Activated CD4-positive, alpha-beta T cell treated with anti-CD3 and anti-CD28 coated beads for 48 hours (primary cell): ENCODE measurements around the gene C2CD4D.
"Not testable (repeated sequence)": the region's sequence is repeated elsewhere in the genome, so short reads cannot be mapped to it uniquely, and the experiment has no call there.

Source experiments
- DNase-seq: peaks from one replicate; pipeline ENCODE4 v3.0.0-alpha.2; 2020

Gene C2CD4D

DNA sequence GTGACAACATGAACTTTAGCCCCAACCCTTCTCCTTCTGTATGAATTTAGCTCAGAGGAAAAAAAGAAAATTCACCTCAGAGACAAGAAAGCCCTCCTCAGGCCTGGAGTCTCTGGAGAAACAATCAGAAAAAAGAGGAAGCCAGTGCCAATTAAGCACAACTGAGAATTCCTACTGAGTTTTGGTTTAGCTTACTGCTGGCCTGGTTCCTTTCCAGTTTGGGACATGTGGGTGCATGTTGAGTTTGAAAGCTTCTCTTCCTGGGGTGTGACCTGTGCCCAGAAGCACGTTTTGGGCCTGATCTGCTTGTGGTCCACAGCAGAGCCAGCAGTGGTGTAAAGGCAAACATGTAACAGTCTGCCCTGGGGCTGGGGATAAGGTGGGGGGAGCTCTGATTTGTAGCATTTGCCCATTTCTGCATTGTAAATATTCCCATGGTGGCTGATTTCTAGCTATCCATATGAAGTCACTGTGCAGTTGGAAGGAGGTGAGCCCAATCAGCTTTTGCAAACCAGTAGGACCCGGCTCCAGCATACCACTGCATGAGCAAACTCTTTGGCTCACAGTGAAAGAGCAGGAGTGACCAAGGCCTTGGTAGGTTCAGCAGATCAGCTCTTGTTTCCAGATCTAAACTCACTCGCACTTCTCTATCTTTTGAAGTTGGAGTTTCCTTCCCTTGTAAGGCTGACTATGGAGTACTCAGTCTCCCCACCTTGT is 18.6 kb upstream of the C2CD4D start:
- no peak for DNase-seq

DNA sequence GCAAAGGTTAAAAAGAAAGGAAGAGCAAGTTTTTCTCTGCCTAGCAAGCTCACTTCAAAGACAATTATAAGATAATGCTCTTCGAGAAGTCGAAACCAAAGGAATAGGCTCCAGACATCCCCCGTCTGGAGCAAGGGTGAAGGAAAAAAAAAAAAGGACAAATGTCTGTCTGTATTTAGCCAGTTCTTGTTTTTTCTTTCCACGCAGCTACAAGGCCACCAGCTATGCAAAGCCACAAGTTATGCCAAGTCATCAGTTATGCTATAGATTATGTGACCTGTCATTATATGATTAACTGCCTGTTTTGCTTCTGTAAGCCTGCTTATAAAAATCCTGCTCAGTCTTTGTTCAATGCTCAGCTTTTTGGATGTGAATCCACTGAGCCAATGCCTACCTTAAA is 16.3 kb upstream of the C2CD4D start:
- no peak for DNase-seq

DNA sequence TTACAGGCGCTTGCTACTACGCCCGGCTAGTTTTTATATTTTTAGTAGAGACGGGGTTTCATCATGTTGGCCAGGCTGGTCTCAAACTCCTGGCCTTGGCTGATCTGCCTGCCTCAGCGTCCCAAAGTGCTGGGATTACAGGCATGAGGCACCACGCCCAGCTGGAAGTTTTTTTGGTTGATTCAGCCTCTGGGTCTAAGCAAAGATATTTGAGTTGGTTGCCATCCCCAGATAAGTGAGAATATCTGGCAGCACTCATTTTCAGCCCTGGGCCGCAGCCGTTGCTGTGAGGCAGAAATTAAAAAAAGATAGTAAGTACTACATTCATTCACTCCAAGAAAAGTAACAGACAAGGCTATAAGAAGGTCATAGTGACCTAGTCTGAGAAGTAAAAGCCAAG is 15.9 kb upstream of the C2CD4D start:
- not testable (repeated sequence) for DNase-seq

DNA sequence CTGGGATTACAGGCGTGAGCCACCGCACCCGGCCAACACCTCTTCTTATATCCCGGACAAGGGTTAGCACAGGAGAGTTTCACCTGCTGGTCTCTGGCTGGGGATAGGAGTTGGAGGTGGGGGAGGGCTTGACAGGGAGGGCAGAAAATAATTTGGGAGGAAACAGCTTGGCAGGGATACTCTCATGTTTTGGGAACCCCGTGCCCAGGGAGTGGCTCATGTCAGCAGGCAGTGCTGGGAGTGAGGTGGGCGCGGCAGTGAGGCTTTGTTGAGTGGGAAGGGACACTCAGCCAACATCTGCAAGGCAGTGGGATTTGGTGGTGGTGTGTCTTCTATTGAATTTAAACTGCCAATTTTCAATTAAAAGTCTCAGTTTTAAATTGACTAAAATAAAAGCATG is 15.0 kb upstream of the C2CD4D start:
- no peak for DNase-seq

DNA sequence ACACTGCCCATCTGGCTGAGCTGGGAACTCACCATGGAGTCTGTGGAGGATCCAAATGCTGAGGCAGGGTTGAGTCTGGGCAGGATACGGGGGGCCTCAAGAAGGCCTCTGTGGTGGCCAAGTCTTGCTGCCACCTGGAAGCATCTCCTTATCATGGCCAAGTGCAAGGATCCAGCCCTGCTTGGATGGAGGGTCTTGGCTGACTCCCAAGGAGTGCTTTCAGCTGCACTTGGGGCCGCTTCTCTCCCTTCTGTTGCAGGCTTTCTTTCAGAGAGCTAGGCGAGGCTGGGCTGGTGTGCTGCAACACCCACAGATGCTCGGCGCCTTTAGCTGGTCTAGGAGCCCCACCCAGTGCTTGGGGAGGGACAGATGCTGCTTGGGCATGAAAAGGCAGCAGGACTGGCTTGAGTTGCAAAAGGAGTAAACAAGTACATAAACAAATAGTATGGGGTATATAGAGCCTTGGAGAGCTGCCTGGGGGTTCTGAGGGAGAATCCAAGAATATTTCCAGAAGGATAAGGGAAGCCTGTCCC is 13.9 kb upstream of the C2CD4D start, which contains the start of gene THEM5:
THEM5 (minus strand) TSS at position 302 of the 533 bp plus-strand sequence; CDS start at position 155, 147 bp downstream.
- DNase-seq = no peak

DNA sequence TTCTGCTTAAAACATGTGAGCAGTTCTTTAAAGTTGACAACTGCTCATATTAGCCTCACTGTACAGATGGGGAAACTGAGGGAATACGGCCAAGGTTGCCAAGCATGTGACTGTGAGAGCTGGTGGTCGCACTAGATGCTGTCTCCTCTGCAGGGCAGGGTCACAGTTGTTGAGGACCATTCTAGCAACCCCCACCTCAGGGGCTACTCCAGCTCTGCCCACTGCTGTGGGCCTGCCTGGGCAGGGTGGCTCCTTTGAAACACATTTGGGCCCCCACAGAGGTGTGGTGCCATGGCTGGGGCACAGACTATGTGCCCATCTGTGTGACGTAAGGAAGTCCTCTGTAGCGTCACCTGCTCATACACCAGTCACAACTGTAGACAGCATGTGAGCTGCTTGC is 13.1 kb upstream of the C2CD4D start:
- no peak for DNase-seq

DNA sequence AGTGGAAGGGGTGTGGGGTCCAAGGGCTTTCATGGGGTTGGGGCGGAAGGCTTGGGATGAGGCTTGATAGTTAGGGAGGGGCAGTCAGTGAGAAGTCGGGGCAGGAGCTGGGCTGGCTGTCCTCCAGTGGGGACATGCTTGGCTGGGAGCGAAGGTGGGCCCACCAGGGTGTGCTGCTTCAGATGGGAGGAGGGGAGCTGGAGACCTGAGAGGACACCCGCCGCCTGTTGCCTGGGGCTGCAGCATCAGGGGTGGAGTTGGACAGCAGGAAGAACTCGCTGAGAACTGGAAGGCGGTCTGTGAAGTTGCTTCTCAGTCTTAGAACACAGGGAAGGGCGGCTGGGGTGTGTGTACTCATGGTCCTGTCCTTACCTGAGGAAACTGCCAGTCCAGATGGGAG is 12.3 kb upstream of the C2CD4D start:
- DNase-seq = no peak

DNA sequence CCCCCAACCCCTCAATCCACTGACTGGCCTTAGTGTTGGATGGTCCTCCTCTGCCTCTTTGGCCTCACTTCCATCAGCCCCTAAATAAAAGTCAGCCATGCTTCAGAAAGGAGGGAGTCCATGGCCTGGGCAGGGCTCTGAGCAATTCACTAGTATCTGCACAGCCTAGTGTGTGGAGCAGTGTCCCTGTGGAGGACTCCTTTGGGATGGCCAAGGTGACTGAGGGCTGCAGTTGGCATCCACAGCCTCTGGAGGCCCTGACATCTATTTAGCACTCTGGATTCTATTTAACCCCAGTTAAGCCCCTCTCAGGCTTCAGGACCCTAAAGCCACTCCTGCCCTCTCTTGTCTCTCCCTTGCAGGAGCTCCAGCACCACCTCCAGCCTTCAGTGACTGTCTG is 10.3 kb upstream of the C2CD4D start:
- no peak for DNase-seq

DNA sequence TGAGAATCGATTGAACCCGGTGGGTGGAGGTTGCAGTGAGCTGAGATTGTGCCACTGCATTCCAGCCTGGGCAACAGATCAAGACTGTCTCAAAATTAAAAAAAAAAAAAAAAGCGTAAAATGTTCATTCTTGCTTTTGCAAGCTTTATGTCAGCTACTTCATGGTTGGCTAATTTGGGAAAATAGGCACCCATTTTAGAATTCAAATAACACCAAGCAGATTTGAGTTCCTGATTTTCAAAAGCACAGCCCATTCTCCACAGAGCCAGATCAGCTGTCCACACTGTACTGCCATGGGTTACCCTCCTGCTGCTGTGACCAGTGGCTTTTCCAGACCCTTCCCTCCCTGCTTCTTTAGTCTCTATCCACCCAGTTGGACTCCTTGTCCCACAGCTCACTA is 9.5 kb upstream of the C2CD4D start:
- no peak for DNase-seq

DNA sequence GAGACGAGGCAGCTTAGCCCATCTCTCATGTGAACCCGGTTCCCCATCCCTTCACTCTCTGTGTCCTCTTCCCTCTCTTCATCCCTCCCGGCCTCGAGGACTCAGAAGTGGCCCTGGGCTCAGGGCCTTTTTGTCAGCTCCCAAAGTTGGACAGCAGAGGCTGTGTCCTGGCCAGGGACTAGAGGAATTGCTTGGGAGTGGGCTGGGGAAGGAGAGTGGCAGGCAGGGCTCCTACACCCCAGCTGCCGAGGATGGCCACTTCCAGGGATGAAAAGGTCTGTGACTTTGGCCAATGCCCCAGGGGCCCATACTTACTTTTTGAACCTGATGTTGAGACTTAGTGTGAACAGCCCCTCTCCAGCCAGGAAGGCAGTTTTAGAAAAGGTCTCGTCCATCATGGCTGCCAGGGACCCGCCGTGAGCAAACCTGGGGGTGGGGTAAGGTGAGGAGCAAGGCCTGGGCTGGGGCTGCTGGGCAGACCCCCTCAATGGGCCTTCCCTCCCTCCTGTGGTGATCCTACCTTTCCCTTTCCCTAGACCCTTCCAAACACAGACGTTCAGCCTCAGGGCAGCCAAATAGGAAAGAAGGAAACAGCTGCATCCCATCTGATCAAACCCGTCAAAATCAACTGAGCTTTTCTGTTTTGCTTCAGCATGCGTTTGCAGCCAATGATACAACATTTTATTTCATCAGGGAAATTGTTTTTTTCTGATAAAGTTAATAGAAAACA is 8.4 kb upstream of the C2CD4D start:
- DNase-seq = no peak

DNA sequence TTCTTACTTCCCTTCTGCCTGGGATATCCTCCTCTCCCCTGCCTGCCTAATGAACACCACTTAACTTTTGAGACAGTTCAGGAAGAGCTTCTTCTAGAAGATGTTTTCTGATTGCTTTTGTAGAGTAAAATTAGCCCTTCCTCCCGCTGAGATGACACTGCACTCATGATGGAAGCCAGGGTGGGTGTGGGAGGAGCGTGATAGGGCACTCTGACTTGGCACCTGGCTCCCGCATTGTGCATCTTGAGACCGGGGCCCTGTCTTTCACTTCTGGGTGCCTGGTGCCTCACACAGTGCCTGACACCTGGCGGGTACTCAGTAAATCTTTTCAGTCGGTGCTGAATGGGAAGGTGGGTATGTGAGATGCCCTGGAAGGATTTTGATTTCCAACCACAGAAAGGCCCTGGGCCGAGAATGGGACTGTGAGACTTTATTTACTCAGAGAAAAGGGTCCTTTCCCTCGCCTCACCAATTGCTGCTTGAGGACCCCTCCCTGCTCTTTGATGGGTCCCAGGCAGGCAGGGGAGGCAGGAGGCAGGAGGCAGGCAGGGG is 7.1 kb upstream of the C2CD4D start:
- DNase-seq = peak; percentile 49

DNA sequence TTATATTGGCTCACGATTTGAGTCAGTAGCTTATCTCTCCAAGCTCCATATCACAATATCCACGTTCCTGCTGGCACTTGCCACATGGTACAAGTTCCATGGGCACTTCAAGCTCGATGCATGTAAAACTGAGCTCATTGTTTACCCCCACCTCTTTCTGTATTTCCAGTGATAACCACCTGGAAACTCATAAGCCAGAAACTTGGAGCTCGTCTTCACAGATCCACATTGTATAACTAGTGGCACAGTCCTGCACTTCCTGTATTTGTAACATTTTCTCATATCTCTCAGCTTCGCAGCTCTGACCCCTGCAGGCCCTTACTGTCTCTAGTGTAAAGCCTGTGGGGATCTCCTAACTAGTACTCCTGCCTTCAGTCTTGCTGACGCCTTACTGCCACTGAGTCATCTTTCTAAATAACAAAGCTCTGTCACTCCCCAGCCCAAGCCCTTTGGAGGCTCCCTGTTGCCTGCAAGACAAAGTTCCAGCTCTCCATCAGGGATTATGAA is 6.5 kb upstream of the C2CD4D start:
- no peak for DNase-seq

DNA sequence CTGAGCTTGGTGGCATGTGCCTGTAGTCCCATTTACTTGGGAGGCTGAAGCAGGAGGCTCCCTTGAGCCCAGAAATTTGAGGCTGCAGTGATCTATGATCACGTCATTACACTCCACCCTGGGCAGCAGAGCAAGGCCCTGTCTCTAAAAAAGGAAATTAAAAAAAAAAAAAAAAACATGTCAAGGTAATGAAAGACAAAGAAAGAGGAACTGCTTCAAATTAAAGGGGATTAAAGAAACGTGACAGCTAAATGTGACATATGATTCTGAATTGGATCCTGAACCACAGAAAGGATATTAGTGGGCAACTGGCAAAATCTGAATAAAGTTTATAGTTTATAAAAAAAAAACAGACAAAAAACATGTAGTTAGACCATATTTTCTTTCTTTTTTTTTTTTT is 3.8 kb upstream of the C2CD4D start:
- DNase-seq = no peak

DNA sequence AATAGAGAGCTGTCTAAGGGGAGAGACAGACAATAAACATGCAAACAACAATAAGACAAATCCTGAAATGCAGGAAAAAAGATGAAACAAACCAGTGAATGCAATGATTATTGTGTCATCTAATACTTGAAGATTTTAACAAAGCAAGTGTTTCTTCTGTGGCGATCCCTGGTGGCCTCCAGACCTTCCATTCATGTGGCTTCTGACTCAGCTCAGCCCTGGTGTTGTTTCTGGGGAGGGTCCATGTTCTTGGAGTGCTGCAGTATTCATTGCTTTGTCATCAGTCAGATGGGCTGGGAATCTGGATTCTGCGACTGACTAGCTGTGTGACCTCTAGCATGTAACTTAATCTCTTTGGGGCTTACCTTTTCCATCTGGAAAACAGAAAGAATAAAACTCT is 1.5 kb upstream of the C2CD4D start:
- DNase-seq = no peak

DNA sequence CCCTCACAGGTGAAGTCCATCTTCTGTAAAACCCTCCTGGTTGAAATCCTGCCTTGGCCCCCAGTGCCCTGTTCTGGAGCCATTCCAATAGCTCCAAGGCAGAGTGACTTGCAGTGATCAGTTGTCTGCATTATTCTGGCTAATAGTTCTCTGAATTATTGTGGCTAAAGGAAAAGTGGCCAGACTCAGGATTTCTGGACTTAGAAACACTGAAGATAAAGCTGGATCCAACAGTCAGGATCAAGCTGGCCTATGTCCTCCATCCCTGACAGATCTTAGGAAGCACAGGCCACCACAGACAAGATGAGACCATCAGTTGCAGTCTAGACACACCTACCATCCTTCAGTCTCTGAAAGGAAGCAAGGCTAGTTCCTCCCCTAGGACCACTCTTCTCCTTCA is 801 bp upstream of the C2CD4D start:
- DNase-seq = no peak

DNA sequence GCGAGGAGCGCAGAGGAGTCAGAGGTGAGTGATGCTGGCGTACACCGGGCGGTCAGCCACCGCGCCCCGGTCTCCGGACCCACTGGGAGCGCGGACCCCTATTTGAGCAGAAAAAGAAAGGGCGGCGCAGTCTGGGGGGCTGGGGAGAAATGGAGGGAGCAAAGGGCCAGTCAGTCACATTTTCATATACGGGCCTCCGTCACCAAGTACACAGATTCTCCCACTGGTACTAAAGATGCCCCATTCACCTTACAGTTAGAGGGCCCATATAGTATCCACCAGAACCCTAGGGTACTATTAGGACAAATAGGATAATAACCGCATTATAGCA is 573 bp downstream of the C2CD4D start:
- no peak for DNase-seq

DNA sequence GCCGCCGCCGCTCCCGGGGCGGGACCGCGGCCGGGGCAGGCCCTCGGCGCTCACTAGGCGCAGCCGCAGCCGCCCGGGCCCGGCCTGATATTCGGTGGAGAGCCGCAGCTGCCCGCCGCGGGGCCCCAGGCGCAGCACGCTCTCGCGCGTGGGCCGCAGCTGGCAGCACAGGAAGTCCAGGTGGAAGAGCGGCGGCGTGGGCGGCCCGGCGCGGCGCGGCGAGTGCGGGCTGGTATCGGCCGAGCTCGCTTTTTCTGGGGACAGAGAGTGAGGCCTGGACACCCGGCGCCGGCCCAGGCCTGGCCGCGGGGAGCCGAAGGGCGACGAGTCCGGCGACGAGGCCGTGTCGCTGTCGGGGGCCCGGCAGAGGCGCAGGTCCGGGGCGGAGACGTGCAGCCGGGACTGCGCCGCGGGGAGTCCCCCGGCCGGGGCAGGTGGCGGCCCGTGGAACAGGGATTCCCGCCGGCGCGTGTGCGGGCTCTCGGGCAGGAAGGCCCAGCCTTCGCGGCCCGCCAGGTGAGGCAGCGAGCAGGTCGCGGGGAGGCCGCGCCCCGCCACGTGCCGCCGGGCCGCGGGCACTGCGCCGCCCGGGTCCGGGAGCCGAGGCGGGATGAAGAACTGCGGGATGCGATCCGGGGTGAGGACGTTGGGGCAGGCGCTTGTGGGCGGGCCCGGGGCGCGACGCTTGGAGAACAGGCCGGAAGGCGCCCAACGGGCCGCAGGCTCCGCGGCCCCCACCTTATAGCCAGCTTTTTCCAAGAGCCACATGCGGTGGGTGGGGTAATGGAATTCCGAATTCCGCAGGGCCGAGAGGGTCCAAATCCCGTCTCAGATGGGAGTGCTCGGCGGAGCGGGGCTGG is 1.2 kb downstream of the C2CD4D start:
- peak; percentile 61 for DNase-seq

DNA sequence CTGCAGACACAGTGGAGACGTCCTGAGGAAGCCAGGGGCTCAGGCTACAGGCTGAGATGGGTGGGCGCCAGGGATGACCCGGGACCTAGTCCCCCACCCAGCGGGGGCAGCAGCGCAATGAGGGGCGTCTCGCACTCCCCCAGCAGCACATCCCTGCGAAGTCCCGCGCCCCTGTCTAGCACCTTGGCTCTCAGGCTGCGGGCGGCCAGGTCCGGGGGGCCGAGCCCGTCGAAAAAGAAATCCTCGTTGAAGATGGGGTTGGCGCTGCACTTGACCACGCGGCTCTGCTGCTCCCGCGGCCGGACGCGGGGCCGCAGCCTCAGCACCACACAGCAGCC is 1.8 kb downstream of the C2CD4D start:
- DNase-seq = no peak

DNA sequence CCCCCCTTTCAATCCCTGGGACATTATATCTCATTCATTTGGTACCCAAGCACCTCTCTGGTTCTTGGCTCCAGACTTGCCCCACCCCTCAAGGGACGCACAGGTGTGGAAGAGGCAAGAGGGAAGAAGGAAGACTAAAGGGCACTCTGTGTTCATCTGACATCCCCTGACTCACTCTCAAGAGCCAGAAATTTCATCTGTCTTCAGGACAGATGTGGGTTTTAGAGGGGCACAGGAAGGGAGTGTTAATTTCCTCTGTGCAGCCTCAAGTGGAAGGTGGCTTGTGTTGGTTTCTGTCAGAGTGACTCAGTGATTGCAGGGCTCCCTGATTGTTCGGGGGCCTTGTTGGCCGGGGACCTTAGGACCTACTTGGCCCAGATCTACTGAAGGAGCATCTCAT is 2.4 kb downstream of the C2CD4D start:
- DNase-seq = no peak

DNA sequence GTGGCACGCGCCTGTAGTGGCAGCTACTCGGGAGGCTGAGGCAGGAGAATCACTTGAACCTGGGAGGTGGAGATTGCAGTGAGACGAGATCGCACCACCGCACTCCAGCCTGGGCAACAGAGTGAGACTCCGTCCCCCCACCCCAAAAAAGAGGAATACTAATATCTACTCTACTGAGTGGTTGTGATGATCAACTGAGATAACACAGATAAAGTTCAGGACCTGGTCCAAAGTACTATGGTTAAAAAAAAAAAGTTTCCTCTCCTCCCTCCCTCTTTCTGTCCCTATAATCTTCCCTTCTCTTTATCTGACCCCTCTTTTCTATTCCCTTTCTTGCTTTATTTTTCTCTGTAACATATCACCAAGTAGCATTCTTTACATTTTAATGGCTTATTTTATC is 4.0 kb downstream of the C2CD4D start:
- DNase-seq = no peak

DNA sequence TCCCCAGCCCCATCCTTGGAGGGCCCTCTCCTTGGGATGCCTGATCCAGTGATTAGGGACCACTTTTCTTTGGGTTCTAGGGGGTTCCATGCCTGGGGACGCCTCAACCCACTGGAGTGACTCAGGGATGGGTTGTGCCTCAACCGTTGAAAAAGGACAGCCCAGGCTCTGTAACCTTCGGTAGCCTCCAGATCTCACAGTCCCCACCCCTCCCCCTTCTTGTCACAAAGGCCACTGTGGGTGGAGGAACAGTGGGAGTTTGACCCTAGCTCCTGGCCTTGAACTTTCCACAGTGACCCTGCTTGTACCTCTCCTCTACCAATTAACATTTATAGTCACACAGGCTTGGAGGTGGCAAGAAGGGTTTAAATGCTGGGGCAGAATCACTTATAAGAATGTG is 5.4 kb downstream of the C2CD4D start:
- DNase-seq = no peak

DNA sequence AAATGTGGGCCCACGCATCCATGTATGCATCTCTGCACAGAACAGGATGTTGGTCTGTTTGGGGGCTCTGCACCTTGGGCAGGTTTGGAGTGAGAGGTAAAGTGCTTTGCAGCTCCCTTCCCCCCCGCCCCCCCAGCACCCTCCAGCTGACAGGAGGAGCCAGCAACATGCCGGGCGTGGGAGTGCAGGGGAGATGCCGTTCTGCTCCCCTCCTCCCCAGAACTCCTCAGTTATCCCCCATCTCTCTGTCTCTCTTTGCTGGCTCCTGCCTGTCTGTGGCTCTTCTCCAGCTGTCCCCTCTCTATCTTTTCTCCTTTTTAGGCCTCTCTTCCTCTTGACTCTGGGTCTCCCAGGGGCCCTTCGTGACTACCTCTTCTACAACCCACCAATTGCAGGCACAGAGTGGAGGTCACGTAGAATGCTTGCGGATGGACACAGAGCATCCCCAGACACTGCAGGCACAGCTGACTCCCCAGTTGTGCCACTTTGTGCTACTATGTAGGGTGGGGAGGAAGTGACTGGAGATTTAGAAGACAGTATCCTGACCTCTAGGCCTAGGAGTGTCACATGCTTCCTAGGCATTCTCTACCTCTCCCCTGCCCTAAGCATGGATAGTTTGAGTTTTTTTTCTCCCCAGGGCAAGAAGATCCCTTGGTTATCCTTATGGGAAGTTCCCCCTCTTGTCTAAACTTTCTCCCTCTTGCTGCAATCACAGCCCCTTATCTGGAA is 6.3 kb downstream of the C2CD4D start:
- DNase-seq = no peak
